Type B pancreatic cell (in vitro differentiated cells): ENCODE measurements around the gene RAI1. TPM values are rescaled to one million over a fixed set of nuclear protein-coding genes. Genes with fewer than 3 reads are reported as not detected.
A peak's percentile ranks its signal among the peaks of the same experiment; 100 is the strongest.

Experiments used
- DNase-seq: peaks from one replicate; pipeline ENCODE4 v3.0.0; 2021; ENCODE audit warnings: mixed read lengths; ENCODE audit not compliant: unreplicated experiment; ENCODE audit errors: extremely low spot score
- H3K27ac Mint-ChIP-seq: 2 replicates; pipeline ENCODE4 v1.8.0; 2021; ENCODE audit warnings: mild to moderate bottlenecking, mixed read lengths
- H3K27me3 Mint-ChIP-seq: 2 replicates; pipeline ENCODE4 v1.8.0; 2021; ENCODE audit warnings: mixed read lengths
- H3K36me3 Mint-ChIP-seq: 2 replicates; pipeline ENCODE4 v1.8.0; 2021; ENCODE audit warnings: mixed read lengths
- H3K4me1 Mint-ChIP-seq: one replicate; pipeline ENCODE4 v1.8.0; 2021; ENCODE audit warnings: mixed read lengths; ENCODE audit not compliant: unreplicated experiment
- H3K4me3 Mint-ChIP-seq: 2 replicates; pipeline ENCODE4 v1.8.0; 2021; ENCODE audit warnings: mild to moderate bottlenecking, mixed read lengths
- H3K9me3 Mint-ChIP-seq: 2 replicates; pipeline ENCODE4 v1.8.0; 2021; ENCODE audit warnings: mixed read lengths
- total RNA-seq: library from RNA; stranded (reverse); gene quantifications from 2 replicates; pipeline ENCODE4 v1.2.1, GENCODE V29; 2021; ENCODE audit warnings: low replicate concordance
- TF ChIP-seq, protein P1 (sequence below): fragments of 200-600 bp; sonication (generic); conservative IDR thresholded peaks from 2 replicates; pipeline ENCODE4 v1.5.0; 2021; ENCODE audit warnings: antibody characterized with exemption, mild to moderate bottlenecking

The RAI1 gene
- total RNA-seq, 1 donor from 2014 or later: 61.1 TPM

GRCh38 chr17:17712268-17712924 is 31.1 kb downstream of the RAI1 start:
- H3K27me3 Mint-ChIP-seq: no peaks in the 10 kb centered on the region
- peaks cover 46% of the 10 kb centered on the region for H3K4me1 Mint-ChIP-seq
- peak overlapping the region; percentile 93 for H3K27ac Mint-ChIP-seq
- H3K36me3 Mint-ChIP-seq: peaks cover 3% of the 10 kb centered on the region
- no peak for DNase-seq
- TF ChIP-seq, protein P1, sequence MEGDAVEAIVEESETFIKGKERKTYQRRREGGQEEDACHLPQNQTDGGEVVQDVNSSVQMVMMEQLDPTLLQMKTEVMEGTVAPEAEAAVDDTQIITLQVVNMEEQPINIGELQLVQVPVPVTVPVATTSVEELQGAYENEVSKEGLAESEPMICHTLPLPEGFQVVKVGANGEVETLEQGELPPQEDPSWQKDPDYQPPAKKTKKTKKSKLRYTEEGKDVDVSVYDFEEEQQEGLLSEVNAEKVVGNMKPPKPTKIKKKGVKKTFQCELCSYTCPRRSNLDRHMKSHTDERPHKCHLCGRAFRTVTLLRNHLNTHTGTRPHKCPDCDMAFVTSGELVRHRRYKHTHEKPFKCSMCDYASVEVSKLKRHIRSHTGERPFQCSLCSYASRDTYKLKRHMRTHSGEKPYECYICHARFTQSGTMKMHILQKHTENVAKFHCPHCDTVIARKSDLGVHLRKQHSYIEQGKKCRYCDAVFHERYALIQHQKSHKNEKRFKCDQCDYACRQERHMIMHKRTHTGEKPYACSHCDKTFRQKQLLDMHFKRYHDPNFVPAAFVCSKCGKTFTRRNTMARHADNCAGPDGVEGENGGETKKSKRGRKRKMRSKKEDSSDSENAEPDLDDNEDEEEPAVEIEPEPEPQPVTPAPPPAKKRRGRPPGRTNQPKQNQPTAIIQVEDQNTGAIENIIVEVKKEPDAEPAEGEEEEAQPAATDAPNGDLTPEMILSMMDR: no peak
- H3K9me3 Mint-ChIP-seq: no peaks in the 10 kb centered on the region
- H3K4me3 Mint-ChIP-seq: peak overlapping the region; percentile 58

DNA sequence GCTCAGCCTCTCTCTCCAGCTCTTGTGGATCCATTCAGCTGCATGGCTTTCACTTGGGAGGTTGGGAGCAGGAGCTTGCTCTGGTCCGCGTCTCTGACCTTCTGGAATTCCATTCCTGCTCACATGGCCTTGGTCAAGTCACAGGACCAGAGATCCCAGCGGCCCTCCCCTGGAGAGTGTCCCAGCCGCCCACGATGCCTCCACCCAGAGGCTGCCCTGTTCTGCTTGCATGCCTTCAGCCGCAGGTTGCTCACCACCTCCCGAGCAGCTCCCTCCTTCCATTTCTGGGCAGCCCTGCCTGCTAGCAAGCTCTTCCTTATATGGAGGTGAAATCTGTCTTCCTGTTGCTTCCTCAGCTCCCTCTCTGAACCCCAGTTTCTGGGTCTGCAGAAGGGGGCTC is 32.6 kb downstream of the RAI1 start:
- no peak for DNase-seq
- peaks cover 7% of the 10 kb centered on the region for H3K36me3 Mint-ChIP-seq
- H3K4me3 Mint-ChIP-seq: no peak overlapping the region
- peak overlapping the region; percentile 81 for H3K27ac Mint-ChIP-seq
- TF ChIP-seq, protein P1: no peak
- no peaks in the 10 kb centered on the region for H3K27me3 Mint-ChIP-seq
- no peaks in the 10 kb centered on the region for H3K9me3 Mint-ChIP-seq
- peaks cover 57% of the 10 kb centered on the region for H3K4me1 Mint-ChIP-seq

- no peaks in the 10 kb centered on the region for H3K9me3 Mint-ChIP-seq
Observed at GRCh38 chr17:17714261-17714866, 33.1 kb downstream of the RAI1 start.

GRCh38 chr17:17714879-17715278 is 33.6 kb downstream of the RAI1 start:
- DNase-seq: no peak
- Mint-ChIP-seq H3K4me1 (peaks cover 58% of the 10 kb centered on the region), H3K27ac (no peak overlapping the region), H3K4me3 (peak overlapping the region; percentile 28), H3K27me3 (no peaks in the 10 kb centered on the region), H3K36me3 (peaks cover 7% of the 10 kb centered on the region), H3K9me3 (no peaks in the 10 kb centered on the region)
- TF ChIP-seq, protein P1: no peak

More at GRCh38 chr17:17714261-17714866, 33.1 kb downstream of the RAI1 start:
- no peaks in the 10 kb centered on the region for H3K27me3 Mint-ChIP-seq
- H3K27ac Mint-ChIP-seq: peak overlapping the region; percentile 81
- TF ChIP-seq, protein P1: no peak
- H3K4me3 Mint-ChIP-seq: no peak overlapping the region
- DNase-seq: no peak
- H3K4me1 Mint-ChIP-seq: peaks cover 59% of the 10 kb centered on the region
- peaks cover 7% of the 10 kb centered on the region for H3K36me3 Mint-ChIP-seq

DNA sequence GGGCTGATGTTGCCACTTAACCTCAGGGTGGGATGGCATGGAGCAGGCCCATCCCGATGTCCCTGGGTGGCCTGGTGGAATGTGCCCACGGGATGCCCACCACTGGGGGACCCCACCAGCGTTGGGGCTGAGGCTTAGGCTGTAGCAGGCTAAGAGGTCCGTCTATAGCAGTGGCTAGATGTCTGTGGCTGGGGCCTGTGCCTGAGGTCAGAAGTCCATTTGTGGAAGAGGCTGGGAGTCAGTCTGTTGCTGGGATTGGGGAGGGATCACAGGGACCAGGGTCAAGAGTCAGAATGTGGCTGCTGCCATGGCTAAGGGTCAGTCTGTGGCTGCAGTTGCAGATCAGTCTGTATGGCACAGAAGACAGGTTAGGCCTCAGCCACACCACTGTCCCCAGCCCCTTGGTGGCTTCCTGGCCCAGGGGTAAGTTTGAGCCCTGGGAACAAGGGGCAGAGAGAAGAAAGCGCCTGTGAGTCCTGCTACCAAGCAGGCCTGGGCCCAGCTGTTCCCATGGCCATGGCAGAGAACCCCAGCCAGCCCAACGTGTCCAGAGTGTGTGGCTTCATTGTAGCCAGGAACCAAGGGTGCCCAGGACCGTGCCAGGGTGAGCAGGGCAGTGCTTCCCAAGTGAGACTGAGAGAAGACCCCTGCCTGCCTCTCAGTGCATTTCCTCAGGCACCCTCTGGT is 35.7 kb downstream of the RAI1 start:
- Mint-ChIP-seq H3K9me3 (no peaks in the 10 kb centered on the region), H3K36me3 (peaks cover 11% of the 10 kb centered on the region), H3K4me3 (no peak overlapping the region), H3K27me3 (peaks cover 3% of the 10 kb centered on the region), H3K27ac (peak overlapping the region; percentile 60), H3K4me1 (peaks cover 53% of the 10 kb centered on the region)
- TF ChIP-seq, protein P1: no peak
- DNase-seq: no peak
